ENCODE data around the gene FHOD3. TPM values are rescaled to one million over a fixed set of nuclear protein-coding genes. Genes with fewer than 3 reads are reported as not detected.

FHOD3 gene
- total and polyA plus RNA-seq, 2 of the 4 experiments (the other 2 are of a cell fraction), result 14.6 to 16.0 TPM

DNA sequence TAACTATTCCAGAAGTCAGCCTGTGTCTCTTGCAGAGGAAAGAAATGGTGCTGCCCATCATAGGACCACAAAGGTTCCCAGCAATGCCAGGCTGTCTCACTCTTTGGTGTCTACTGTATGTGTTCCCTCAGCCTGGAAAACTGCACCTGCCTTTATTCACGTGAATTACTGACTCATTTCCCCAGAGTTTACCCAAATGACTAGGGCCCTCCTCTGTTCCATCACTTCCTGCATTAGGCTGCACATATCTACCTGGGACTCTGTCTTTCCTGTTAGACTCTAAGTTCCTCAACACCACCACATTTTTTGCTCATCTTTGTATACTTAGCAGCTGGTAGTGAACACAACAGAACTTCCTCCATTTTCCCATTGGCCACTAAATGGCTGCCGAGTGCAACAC, 188.3 kb downstream of the FHOD3 start:
- H3K14ac ChIP-seq (replicated peaks; ENCODE audit: low read depth, low read length), result no peak overlapping the region
- in situ Hi-C loops (cut with MboI; ENCODE audit: low sequenced_read_pairs), result no loop called here
- no peak overlapping the region for H4K5ac ChIP-seq (ENCODE audit: low read depth, low read length)
- H3K18ac ChIP-seq (ENCODE audit: low read depth, low read length), result no peak overlapping the region
- H3K23ac ChIP-seq (ENCODE audit: low read depth, low read length), result no peak overlapping the region
- no peak overlapping the region for H2BK120ac ChIP-seq (ENCODE audit: low read depth, low read length)
- WGBS, 2 experiments (ENCODE audit: extremely low coverage in 2 of 2, insufficient read length in 1 of 2), result 20% methylated on average over 1 of the region's 2 CpGs; no CpG with 5 or more reads in 1 of the 2 experiments
- no peak for TF ChIP-seq CEBPB (IDR thresholded peaks at IDR 0.05; ENCODE audit: low read depth, low read length)
- no peak for TF ChIP-seq BHLHE40 (IDR thresholded peaks at IDR 0.05; ENCODE audit: low read depth, low read length)
- TF ChIP-seq FOS (IDR thresholded peaks at IDR 0.05; ENCODE audit: low read depth, low read length), result no peak
- TF ChIP-seq POLR2A (IDR thresholded peaks at IDR 0.05; ENCODE audit: low read depth, low read length), result no peak
- no peak for TF ChIP-seq MAFK (IDR thresholded peaks at IDR 0.05; ENCODE audit: low read depth, low read length)
- no peak for TF ChIP-seq NFE2L2 (IDR thresholded peaks at IDR 0.05; ENCODE audit: low read depth, low read length)
- TF ChIP-seq RFX5 (IDR thresholded peaks at IDR 0.05; ENCODE audit: low read depth, low read length), result no peak
- no peak for TF ChIP-seq MAZ (IDR thresholded peaks at IDR 0.05; ENCODE audit: borderline replicate concordance, low read depth, low read length)
- TF ChIP-seq, protein P1, sequence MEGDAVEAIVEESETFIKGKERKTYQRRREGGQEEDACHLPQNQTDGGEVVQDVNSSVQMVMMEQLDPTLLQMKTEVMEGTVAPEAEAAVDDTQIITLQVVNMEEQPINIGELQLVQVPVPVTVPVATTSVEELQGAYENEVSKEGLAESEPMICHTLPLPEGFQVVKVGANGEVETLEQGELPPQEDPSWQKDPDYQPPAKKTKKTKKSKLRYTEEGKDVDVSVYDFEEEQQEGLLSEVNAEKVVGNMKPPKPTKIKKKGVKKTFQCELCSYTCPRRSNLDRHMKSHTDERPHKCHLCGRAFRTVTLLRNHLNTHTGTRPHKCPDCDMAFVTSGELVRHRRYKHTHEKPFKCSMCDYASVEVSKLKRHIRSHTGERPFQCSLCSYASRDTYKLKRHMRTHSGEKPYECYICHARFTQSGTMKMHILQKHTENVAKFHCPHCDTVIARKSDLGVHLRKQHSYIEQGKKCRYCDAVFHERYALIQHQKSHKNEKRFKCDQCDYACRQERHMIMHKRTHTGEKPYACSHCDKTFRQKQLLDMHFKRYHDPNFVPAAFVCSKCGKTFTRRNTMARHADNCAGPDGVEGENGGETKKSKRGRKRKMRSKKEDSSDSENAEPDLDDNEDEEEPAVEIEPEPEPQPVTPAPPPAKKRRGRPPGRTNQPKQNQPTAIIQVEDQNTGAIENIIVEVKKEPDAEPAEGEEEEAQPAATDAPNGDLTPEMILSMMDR (conservative IDR thresholded peaks at IDR 0.05; ENCODE audit: low read depth, low read length), result no peak
- no peak for TF ChIP-seq MXI1 (IDR thresholded peaks at IDR 0.05; ENCODE audit: borderline replicate concordance, low read depth, low read length)
- no peak for TF ChIP-seq RAD21 (IDR thresholded peaks at IDR 0.05; ENCODE audit: low read length)
- TF ChIP-seq CHD1 (IDR thresholded peaks at IDR 0.05; ENCODE audit: low read depth, low read length), result no peak
- H2BK15ac ChIP-seq (ENCODE audit: low read depth, low read length), result no peak overlapping the region
- H3K4ac ChIP-seq (ENCODE audit: low read depth, low read length), result no peak overlapping the region
- ChIA-PET POLR2A (ENCODE audit: unreplicated experiment) (no interaction called here), CTCF (no interaction called here)
- H3K9ac ChIP-seq (ENCODE audit: low read depth, low read length), result no peak overlapping the region
- intact Hi-C loops (cut with micrococcal nuclease), result loop anchor here (10.0 kb wide), 1 partner anchor 69 kb away; no protein-coding TSS in a partner anchor
- no peaks in the 10 kb centered on the region; the same call in 1 of the 2 replicates for H3K27me3 ChIP-seq (ENCODE audit: control insufficient read depth, insufficient read depth, low read length)
- H2BK5ac ChIP-seq (ENCODE audit: low read depth, low read length, poor library complexity, severe bottlenecking), result no peak overlapping the region
- ATAC-seq (ENCODE audit: low read depth), result no peak
- H3K4me1 ChIP-seq (ENCODE audit: control insufficient read depth, insufficient read depth, low read length), result no peaks in the 10 kb centered on the region
- H3K36me3 ChIP-seq (ENCODE audit: control insufficient read depth, insufficient read depth, low read length), result no peaks in the 10 kb centered on the region
- no peak overlapping the region for H4K91ac ChIP-seq (ENCODE audit: insufficient read depth, low read depth, low read length)
- no TSS peak for BruUV-seq (replicated peaks)
- no peaks in the 10 kb centered on the region for H3K9me1 ChIP-seq (ENCODE audit: insufficient read depth, low read length)
- H2BK20ac ChIP-seq (ENCODE audit: low read depth, low read length), result no peak overlapping the region
- no peak overlapping the region for H3K4me3 ChIP-seq (ENCODE audit: insufficient read depth, low read depth, low read length)
- dilution Hi-C loops (cut with HindIII; ENCODE audit: low sequenced_read_pairs, unreplicated experiment), result no loop called here
- H3K4me2 ChIP-seq (ENCODE audit: low read depth, low read length), result no peak overlapping the region
- H3K9me3 ChIP-seq (ENCODE audit: control insufficient read depth, insufficient read depth, low read length), result no peaks in the 10 kb centered on the region
- no peak overlapping the region for H3K27ac ChIP-seq (ENCODE audit: insufficient read depth, low read length)
- H4K8ac ChIP-seq (ENCODE audit: low read depth in 2 of 2, low read length in 2 of 2), result no peak overlapping the region
- H2AFZ ChIP-seq (replicated peaks; ENCODE audit: low read length, poor library complexity), result no peak overlapping the region
- DNase-seq, result no peak
- no peaks in the 10 kb centered on the region; a peak in 1 of 4 replicates for H3K79me1 ChIP-seq (ENCODE audit: low read depth in 1 of 2, low read length in 2 of 2)
- H2AK9ac ChIP-seq (replicated peaks; ENCODE audit: low read depth, low read length, poor library complexity), result no peak overlapping the region
- no peak overlapping the region for H2AK5ac ChIP-seq (ENCODE audit: low read depth, low read length)
- H4K20me1 ChIP-seq (ENCODE audit: insufficient read depth, low read length), result no peaks in the 10 kb centered on the region
- H3K56ac ChIP-seq (ENCODE audit: extremely low read depth, insufficient read depth, low read length), result no peak overlapping the region

Data from IMR-90 (cell line).